ENCODE measurements around the gene GRIPAP1. TPM values are rescaled to one million over a fixed set of nuclear protein-coding genes. Genes with fewer than 3 reads are reported as not detected.

The GRIPAP1 gene
- total and polyA plus RNA-seq, 12 donors, result 27.4 to 86.6 (median 41.9) TPM

GRCh38 chrX:49040376-49040955, 38.4 kb upstream of the GRIPAP1 start:
- WGBS, 4 donors, result 5 to 30% (median 14%) methylated on average over 7 of the region's 7 CpGs
- intact Hi-C loops (cut with DNase I), result loop anchor here in 1 of 2 donors (10.0 kb wide), 1 partner anchor 66 kb away; the partner anchor contains the start of gene KCND1
- H3K27me3 ChIP-seq, result no peaks in the 10 kb centered on the region
- H3K27ac ChIP-seq, result peak overlapping the region; percentile 62 to 99 (median 95)
- peak in 2 of 7 donors; percentile 39 to 47 for DNase-seq
- H3K4me3 ChIP-seq, result peak overlapping the region in 2 of 4 donors; percentile 4 to 82
- peaks cover 9% of the 10 kb centered on the region in 2 donors for H3K4me1 ChIP-seq (replicated peaks in 1 of 2)
- H3K36me3 ChIP-seq (replicated peaks in 1 of 2), result peaks cover 0 to 36% of the 10 kb centered on the region in 2 donors
- H3K9me3 ChIP-seq (replicated peaks in 1 of 3), result no peaks in the 10 kb centered on the region
- TF ChIP-seq POLR2A (IDR thresholded peaks at IDR 0.05), result no peak
- TF ChIP-seq CTCF (IDR thresholded peaks at IDR 0.05), result no peak

- intact Hi-C loops (cut with DNase I), result loop anchor here in 1 of 2 donors (10.0 kb wide), 1 partner anchor 65 kb away; the partner anchor contains the start of gene KCND1
- H3K27me3 ChIP-seq, result no peaks in the 10 kb centered on the region
- peak overlapping the region in 1 of 4 donors; percentile 82 for H3K4me3 ChIP-seq
- H3K27ac ChIP-seq, result peak overlapping the region; percentile 62 to 99 (median 95)
- peaks cover 0 to 36% of the 10 kb centered on the region in 2 donors for H3K36me3 ChIP-seq (replicated peaks in 1 of 2)
- peak; percentile 76 to 89 (median 85) for DNase-seq
- TF ChIP-seq POLR2A (IDR thresholded peaks at IDR 0.05) (peak in 1 of 2 donors; percentile 51), CTCF (IDR thresholded peaks at IDR 0.05) (peak in 1 of 6 experiments; percentile 24)
- WGBS, 4 donors, result 0 to 28% (median 13%) methylated on average over 3 to 9 of the region's 9 CpGs
- H3K4me1 ChIP-seq (replicated peaks in 1 of 2), result peaks cover 9% of the 10 kb centered on the region in 2 donors
- H3K9me3 ChIP-seq (replicated peaks in 1 of 3), result no peaks in the 10 kb centered on the region
Observed at GRCh38 chrX:49039598-49040375, 37.7 kb upstream of the GRIPAP1 start.

- H3K27ac ChIP-seq, result peak overlapping the region in 1 of 5 donors; percentile 99
- intact Hi-C loops (cut with DNase I), result no loop called here
- TF ChIP-seq CTCF (IDR thresholded peaks at IDR 0.05) (no peak), POLR2A (IDR thresholded peaks at IDR 0.05) (no peak)
- H3K4me1 ChIP-seq (replicated peaks in 1 of 2), result peaks cover 14% of the 10 kb centered on the region in 2 donors
- DNase-seq, result no peak
- H3K27me3 ChIP-seq, result no peaks in the 10 kb centered on the region
- WGBS, 4 donors, result 89 to 91% (median 90%) methylated on average over 8 to 15 of the region's 15 CpGs; no CpG with 5 or more reads in 1 of the 4 donors
- H3K9me3 ChIP-seq (replicated peaks in 1 of 3), result no peaks in the 10 kb centered on the region
- no peak overlapping the region for H3K4me3 ChIP-seq
- peaks cover 0 to 50% of the 10 kb centered on the region in 2 donors for H3K36me3 ChIP-seq (replicated peaks in 1 of 2)
Observed at GRCh38 chrX:49037883-49038475, 35.9 kb upstream of the GRIPAP1 start.

- H3K4me3 ChIP-seq, result no peak overlapping the region
- no peaks in the 10 kb centered on the region for H3K9me3 ChIP-seq (replicated peaks in 1 of 3)
- DNase-seq, result no peak
- intact Hi-C loops (cut with DNase I), result no loop called here
- peaks cover 5 to 6% of the 10 kb centered on the region in 2 donors for H3K4me1 ChIP-seq (replicated peaks in 1 of 2)
- no peak for TF ChIP-seq CTCF (IDR thresholded peaks at IDR 0.05)
- TF ChIP-seq POLR2A (IDR thresholded peaks at IDR 0.05), result no peak
- WGBS, 4 donors, result 56 to 93% (median 75%) methylated on average over 2 to 6 of the region's 6 CpGs
- peaks cover 0 to 42% of the 10 kb centered on the region in 2 donors for H3K36me3 ChIP-seq (replicated peaks in 1 of 2)
- no peaks in the 10 kb centered on the region for H3K27me3 ChIP-seq
- H3K27ac ChIP-seq, result peak overlapping the region in 1 of 5 donors; percentile 3
Observed at GRCh38 chrX:49030283-49030682, 28.2 kb upstream of the GRIPAP1 start.
